Right cardiac atrium (tissue), 5 donors: Measurements from ENCODE around the gene RCAN1. TPM values are rescaled to one million over a fixed set of nuclear protein-coding genes. Genes with fewer than 3 reads are reported as not detected.
"Not testable (repeated sequence)": the region's sequence is repeated elsewhere in the genome, so short reads cannot be mapped to it uniquely, and the experiment has no call there.

Experiments used
- ATAC-seq, 2 donors: fragments of 200-7000 bp; cut with Tn5 transposase; one replicate each; pipeline versions ENCODE4 v1.8.0 to v1.9.1; 2020; ENCODE audit warnings: moderate library complexity in 2 of 2, mild to moderate bottlenecking in 1 of 2
- DNase-seq, 3 donors: peaks; one replicate each; pipeline ENCODE4 v3.0.0-alpha.2; 2020
- H3K27ac ChIP-seq: one replicate; pipeline ENCODE4 v1.5.1; 2013; ENCODE audit warnings: mild to moderate bottlenecking, low read length, control low read depth, moderate library complexity
- H3K27me3 ChIP-seq: one replicate; pipeline ENCODE4 v1.6.1; 2013; ENCODE audit not compliant: control insufficient read depth, insufficient read depth
- H3K4me1 ChIP-seq: one replicate; pipeline ENCODE4 v1.6.1; 2013; ENCODE audit warnings: low read length; ENCODE audit not compliant: control insufficient read depth, insufficient read depth
- H3K4me3 ChIP-seq: one replicate; pipeline ENCODE4 v1.5.1; 2013; ENCODE audit warnings: low read length, control low read depth
- H3K9me3 ChIP-seq: one replicate; pipeline ENCODE4 v1.6.1; 2013; ENCODE audit warnings: low read length; ENCODE audit not compliant: control insufficient read depth
- WGBS: extraction: QIAGEN DNeasy Blood & Tissue Kit; methylation state at CpG from one replicate; pipeline ENCODE4 v1.1.7; 2013; 5-methylcytosine and 5-hydroxymethylcytosine counted together
- intact Hi-C, 4 donors: fragments of 100-400 bp; cut with DNase I; formaldehyde crosslinking; loops; one replicate each; pipeline versions ENCODE4 v1.11.0 to v1.14.0; 2022 to 2023
- polyA plus RNA-seq: library from polyadenylated mRNA; stranded (reverse); fragments of 200-250 nt; gene quantifications from one replicate; pipeline ENCODE4 v1.2.3, GENCODE V29; 2013
- total RNA-seq, 4 donors: library from RNA; stranded (reverse); fragmentation: NEBNext Ultra II Directional; extraction: Animal tissue kit (Norgen Biotek cat#: 25700); gene quantifications; one replicate each; pipeline ENCODE4 v1.2.1, GENCODE V29; 2021
- donor health status: healthy with polysubstance abuse.
- donor health status: DM: no; HTN: yes; CAD: no.
- donor health status: DM: no; HTN: no; CAD: no.
- donor health status: DM: no; HTN: yes; CAD: no; lungs with severe emphysema.
- donor health status: DM: yes; HTN: yes; CAD: no.

The RCAN1 gene
- total and polyA plus RNA-seq, 5 donors: 26.7 to 39.7 (median 32.4) TPM

DNA sequence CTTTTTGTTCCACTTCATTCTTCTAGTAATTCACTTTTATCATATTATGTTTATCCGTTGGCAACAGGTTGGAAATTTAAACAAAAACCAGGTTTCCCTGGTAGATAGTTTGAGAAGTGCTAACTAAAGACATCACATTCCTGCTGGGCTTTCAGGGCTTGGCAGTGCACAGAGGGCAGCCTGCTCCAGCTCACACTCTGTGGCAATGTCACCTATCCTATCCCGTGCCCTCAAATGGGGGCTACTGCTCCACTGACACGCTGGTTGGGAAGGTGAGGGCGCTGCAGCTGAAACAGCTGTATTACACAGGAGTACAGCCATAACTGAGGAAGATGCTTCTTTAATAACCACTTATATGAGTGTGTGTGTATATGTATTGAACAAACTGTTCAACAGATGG is 49.7 kb downstream of the RCAN1 start:
- H3K27ac ChIP-seq: peak overlapping the region; percentile 33
- intact Hi-C loops: no loop called here

DNA sequence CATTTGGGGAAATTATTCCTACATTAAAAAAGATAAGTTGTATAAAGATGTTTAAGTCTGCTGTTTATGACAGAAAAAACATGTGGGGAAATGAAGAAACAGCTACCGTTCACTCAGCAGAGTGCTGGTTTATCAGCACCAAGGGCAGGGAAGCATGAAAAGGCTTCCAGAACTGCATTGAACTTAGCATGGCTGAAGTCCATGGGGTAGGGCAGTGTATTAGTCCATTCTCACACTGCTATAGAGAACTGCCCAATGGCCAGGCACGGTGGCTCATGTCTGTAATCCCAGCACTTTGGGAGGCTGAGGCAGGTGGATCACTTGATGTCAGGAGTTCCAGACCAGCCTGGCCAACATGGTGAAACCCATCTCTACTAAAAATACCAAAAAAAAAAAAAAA is 51.5 kb downstream of the RCAN1 start:
- H3K4me1 ChIP-seq, H3K27ac ChIP-seq, DNase-seq, ATAC-seq, H3K27me3 ChIP-seq, H3K9me3 ChIP-seq, intact Hi-C loops, H3K4me3 ChIP-seq: not testable (repeated sequence)
- 83% methylated on average over 2 of the region's 2 CpGs for WGBS

More for the DNA sequence above, 49.7 kb downstream of the RCAN1 start:
- H3K27me3 ChIP-seq: no peaks in the 10 kb centered on the region
- DNase-seq (no peak), ATAC-seq (peak; percentile 58 to 67)
- peaks cover 2% of the 10 kb centered on the region for H3K4me1 ChIP-seq
- 84% methylated on average over 4 of the region's 4 CpGs for WGBS
- H3K9me3 ChIP-seq: no peaks in the 10 kb centered on the region
- no peak overlapping the region for H3K4me3 ChIP-seq

DNA sequence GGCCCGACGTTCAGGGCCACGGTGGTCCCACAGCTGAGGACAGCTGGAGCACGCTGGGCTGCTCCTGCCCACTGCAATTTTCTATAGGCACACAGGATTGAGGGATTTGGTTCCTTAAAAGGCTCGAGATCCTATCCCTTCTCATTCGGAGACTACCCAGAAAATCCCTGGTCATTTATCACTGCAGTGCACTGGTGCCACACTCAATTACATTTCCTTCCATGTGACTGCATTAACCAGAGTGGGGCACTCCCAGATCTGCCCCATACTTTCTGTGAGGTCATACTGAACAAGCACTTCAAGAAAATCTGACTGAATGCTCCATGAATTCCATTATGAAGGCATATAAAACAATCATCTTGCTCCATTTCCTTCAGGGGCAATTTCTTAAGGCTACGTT is 53.1 kb downstream of the RCAN1 start:
- intact Hi-C loops: no loop called here
- H3K4me3 ChIP-seq: no peak overlapping the region
- 86% methylated on average over 7 of the region's 7 CpGs for WGBS
- H3K27ac ChIP-seq: no peak overlapping the region
- ATAC-seq: no peak
- no peak for DNase-seq
- H3K4me1 ChIP-seq: peaks cover 2% of the 10 kb centered on the region
- no peaks in the 10 kb centered on the region for H3K27me3 ChIP-seq
- no peaks in the 10 kb centered on the region for H3K9me3 ChIP-seq

DNA sequence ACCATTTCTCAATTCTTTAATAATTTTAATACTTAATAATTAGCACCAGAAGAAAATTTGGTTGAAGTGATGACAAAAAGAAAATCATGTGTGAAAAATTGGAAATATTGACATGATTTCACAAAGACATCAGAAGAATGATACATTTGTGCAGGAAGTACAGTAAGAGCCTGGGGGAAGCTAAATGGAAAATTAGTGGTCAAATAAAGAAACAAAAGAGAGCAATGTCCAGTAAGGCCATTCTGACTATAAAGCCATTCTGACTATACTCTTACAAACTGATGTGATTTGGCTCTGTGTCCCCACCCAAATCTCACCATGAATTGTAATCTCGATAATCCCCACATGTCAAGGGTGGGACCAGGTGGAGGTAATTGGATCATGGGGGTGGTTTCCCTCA is 54.3 kb downstream of the RCAN1 start:
- no peak overlapping the region for H3K4me3 ChIP-seq
- H3K9me3 ChIP-seq: no peaks in the 10 kb centered on the region
- 0% methylated on average over 1 of the region's 1 CpG for WGBS
- no peaks in the 10 kb centered on the region for H3K27me3 ChIP-seq
- ATAC-seq: no peak
- peaks cover 2% of the 10 kb centered on the region for H3K4me1 ChIP-seq
- DNase-seq: no peak
- intact Hi-C loops: no loop called here
- no peak overlapping the region for H3K27ac ChIP-seq

DNA sequence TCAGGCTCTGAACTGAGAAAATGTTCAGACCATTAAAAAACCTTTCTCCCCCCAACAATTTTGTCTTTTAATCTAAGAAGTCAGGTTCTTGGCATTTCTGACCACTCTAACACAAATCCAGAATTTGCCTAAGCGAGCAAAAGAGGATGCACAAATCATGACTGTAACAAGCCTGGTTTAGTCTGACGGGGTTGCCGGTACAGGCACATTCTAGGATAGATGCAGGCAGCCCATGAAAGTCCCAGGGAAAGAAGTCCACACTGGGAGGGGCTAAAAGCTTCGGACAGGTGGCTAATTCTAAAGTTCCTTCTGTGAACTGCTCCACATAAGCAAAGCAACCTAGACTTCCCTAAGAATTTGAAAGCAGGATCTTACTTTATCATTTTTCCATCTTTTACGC is 54.9 kb downstream of the RCAN1 start:
- H3K9me3 ChIP-seq: no peaks in the 10 kb centered on the region
- no peak for ATAC-seq
- H3K4me3 ChIP-seq: no peak overlapping the region
- intact Hi-C loops: no loop called here
- WGBS: 85% methylated on average over 5 of the region's 5 CpGs
- no peaks in the 10 kb centered on the region for H3K27me3 ChIP-seq
- H3K4me1 ChIP-seq: peaks cover 2% of the 10 kb centered on the region
- no peak overlapping the region for H3K27ac ChIP-seq
- DNase-seq: no peak

DNA sequence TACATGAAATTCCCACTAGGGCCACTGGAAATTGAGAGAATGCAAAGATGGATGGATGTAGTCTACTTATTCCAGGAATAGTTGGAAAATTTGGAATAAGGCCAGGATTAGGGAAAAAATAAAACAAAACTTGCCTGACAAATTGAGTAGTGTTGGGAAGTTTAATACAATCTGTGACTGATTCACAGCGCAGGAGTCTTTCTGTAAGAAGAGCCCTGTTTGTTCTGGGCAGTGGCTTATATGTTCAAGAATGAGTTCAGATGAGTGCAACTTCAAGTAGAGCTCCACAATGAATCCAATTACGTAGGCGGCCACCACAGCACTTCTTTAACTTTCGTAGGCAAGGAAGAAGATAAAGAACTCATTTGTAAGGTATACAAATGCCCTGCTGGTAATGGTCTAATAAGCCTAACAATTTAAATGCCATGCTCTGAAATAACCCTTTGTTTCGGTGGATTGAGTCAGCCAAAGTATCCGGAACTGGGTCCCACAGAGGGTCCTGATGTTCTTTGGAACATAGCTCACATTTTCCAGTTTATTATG is 55.8 kb downstream of the RCAN1 start:
- DNase-seq: no peak
- intact Hi-C loops: no loop called here
- Histone ChIP-seq H3K4me1 (no peaks in the 10 kb centered on the region), H3K27me3 (no peaks in the 10 kb centered on the region), H3K9me3 (no peaks in the 10 kb centered on the region), H3K4me3 (no peak overlapping the region), H3K27ac (no peak overlapping the region)
- 86% methylated on average over 6 of the region's 6 CpGs for WGBS
- no peak for ATAC-seq

DNA sequence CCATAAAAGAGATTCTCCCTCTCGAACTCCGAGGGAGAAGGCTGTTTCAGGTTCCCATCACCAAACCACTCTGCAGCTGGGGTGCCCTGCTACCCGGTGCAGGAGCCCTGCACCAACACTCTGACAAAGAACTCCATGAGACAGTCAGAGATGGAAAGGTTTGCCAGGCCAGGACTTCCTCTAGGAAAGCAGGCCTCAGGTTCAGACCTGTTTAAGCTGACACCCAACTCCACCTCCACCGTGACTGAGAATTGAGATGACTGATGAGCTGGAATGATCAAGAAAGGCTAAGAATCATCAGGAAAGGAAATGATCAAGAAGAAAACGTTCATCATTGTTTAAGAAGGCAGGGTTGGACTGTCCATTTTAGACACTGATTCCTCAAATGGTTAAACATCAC is 56.7 kb downstream of the RCAN1 start:
- ATAC-seq (no peak), DNase-seq (no peak)
- intact Hi-C loops: no loop called here
- Histone ChIP-seq H3K27me3 (no peaks in the 10 kb centered on the region), H3K4me1 (no peaks in the 10 kb centered on the region), H3K27ac (no peak overlapping the region), H3K9me3 (no peaks in the 10 kb centered on the region), H3K4me3 (no peak overlapping the region)
- WGBS: 76% methylated on average over 5 of the region's 5 CpGs

DNA sequence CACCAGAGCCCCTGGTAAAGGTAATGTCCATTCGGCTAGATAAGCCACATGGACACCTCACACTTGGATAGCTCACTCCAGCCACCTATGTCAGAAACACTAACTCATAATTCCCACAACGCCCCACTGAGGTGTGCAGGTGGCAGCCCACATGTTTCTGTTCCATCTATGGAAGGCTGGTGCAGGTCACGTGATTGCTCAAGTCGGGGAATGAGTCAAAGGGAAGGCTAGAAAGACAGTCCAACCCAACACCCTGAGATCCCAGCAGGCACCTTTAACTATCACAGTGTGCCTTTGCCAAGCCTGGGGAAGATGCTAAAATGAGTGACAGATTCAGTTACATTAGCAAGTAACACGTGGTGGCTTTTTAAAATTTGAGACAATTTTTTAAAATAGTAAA is 57.7 kb downstream of the RCAN1 start:
- ATAC-seq: no peak
- Histone ChIP-seq H3K27me3 (no peaks in the 10 kb centered on the region), H3K27ac (no peak overlapping the region), H3K4me3 (no peak overlapping the region), H3K4me1 (peaks cover 2% of the 10 kb centered on the region), H3K9me3 (no peaks in the 10 kb centered on the region)
- intact Hi-C loops: no loop called here
- no peak for DNase-seq
- WGBS: 85% methylated on average over 5 of the region's 5 CpGs

DNA sequence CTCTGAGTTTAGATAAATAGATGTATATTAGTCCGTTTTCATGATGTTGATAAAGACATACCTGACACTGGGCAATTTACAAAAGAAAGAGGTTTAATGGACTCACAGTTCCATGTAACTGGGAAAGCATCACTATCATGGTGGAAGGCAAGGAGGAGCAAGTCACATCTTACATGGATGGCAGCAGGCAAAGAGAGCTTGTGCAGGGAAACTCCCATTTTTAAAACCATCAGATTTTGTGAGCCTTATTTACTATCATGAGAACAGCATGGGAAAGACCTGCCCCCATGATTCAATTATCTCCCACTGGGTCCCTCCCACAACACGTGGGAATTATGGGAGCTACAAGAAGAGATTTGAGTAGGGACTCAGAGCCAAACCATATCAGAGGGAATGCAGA is 60.2 kb downstream of the RCAN1 start:
- DNase-seq, H3K9me3 ChIP-seq, intact Hi-C loops, ATAC-seq, H3K4me3 ChIP-seq, H3K27ac ChIP-seq, H3K4me1 ChIP-seq, H3K27me3 ChIP-seq: not testable (repeated sequence)
- WGBS: 76% methylated on average over 2 of the region's 2 CpGs

DNA sequence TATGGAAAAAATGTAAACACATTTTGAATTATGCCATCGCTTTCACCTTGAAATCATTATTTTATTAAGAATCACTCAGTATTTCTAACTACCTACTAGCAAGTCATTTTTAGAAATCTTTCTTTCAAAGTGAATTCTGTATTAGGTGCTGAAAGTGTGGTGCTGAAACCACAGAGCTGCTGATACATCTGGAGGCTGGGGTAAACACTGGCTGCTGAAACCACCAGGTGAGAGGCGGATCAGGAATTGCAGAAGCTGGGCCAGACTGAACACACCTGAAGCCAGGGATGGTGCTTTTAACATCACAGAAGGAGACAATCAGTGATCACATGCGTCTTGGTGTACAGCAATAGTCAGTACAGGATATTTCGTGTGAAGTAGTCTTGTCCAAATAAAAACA is 60.7 kb downstream of the RCAN1 start:
- intact Hi-C loops: no loop called here
- 98% methylated on average over 4 of the region's 4 CpGs for WGBS

DNA sequence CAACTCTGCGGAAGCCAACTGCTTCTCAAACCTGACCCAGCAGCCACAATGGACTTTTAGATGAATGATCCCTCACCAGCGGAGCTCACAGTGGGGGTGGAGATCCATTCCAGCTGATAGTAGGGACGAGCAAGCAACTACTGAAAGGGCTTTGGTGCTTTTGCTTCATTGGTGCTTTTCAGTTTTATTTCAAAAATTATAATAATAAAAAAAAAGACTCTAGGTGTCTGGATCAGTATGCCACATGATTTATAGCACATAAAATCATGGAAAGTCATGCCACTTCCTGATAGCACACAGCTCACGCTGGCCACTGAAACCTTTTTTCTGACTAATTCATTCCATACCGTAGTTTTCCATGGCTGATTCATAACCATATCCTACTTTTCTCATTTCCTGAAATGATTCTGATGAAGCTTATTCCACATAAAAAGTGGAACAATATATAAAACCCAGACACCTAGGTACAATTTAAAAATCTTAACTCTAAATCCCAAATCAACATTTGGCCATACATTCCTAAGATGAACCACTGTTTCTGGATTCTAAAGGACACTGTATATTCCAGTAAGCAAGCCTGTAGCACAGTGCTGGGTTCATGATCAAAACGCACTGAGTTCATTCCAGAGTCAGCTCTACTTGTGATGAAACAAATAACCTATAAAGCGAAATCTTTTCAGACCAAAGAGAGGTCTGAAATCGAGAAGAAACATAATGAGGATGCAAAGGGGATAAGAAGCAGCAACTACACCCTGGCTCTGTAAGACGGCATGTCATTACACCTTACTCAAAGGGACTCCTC is 61.6 kb downstream of the RCAN1 start:
- intact Hi-C loops: no loop called here
- no peak overlapping the region for H3K27ac ChIP-seq
- H3K4me1 ChIP-seq: peaks cover 2% of the 10 kb centered on the region
- no peak overlapping the region for H3K4me3 ChIP-seq
- no peak for DNase-seq
- no peak for ATAC-seq
- no peaks in the 10 kb centered on the region for H3K9me3 ChIP-seq
- H3K27me3 ChIP-seq: no peaks in the 10 kb centered on the region
- 77% methylated on average over 9 of the region's 9 CpGs for WGBS

More for the DNA sequence above, 60.7 kb downstream of the RCAN1 start:
- DNase-seq (no peak), ATAC-seq (no peak)
- Histone ChIP-seq H3K27me3 (no peaks in the 10 kb centered on the region), H3K4me3 (no peak overlapping the region), H3K9me3 (no peaks in the 10 kb centered on the region), H3K4me1 (peaks cover 2% of the 10 kb centered on the region), H3K27ac (no peak overlapping the region)
